Measurements from ENCODE around the gene CBX7. TPM values are rescaled to one million over a fixed set of nuclear protein-coding genes. Genes with fewer than 3 reads are reported as not detected.

Gene CBX7
- total and polyA plus RNA-seq, 2 of the 8 experiments (the other 6 are each of a cell fraction or from before 2014, with no cell fraction given), result 6.9 to 8.7 TPM

GRCh38 chr22:39173050-39173706 lies 20.7 kb upstream of the CBX7 start (continued):
- TF ChIP-seq PHF8 (conservative IDR thresholded peaks at IDR 0.05; ENCODE audit: low read depth, low read length) (no peak), YY1 (IDR thresholded peaks at IDR 0.05; ENCODE audit: low read depth, low read length) (no peak), SP2 (IDR thresholded peaks at IDR 0.05; ENCODE audit: low read length) (no peak), BACH1 (IDR thresholded peaks at IDR 0.05; ENCODE audit: low read length) (no peak), GABPA (IDR thresholded peaks at IDR 0.05; ENCODE audit: borderline replicate concordance, insufficient read depth, low read length) (no peak), SAP30 (IDR thresholded peaks at IDR 0.05; ENCODE audit: insufficient read depth, insufficient replicate concordance, low read length) (no peak), NANOG (IDR thresholded peaks at IDR 0.05; ENCODE audit: insufficient read depth, low read depth, low read length, poor library complexity, severe bottlenecking) (no peak)
